T-helper 1 cell treated with Interleukin-12 subunit alpha and Interleukin-12 subunit beta and Interleukin-4 antibody, amounts not matched to agents 30 μg/mL and 1 μg/mL, for 36 hours (primary cell): Measurements from ENCODE around the gene PTBP1.

ENCODE experiments used
- H3K27ac Mint-ChIP-seq: one replicate; pipeline ENCODE4 v1.8.0; 2021; ENCODE audit warnings: mild to moderate bottlenecking, mixed read lengths
- H3K27me3 Mint-ChIP-seq: one replicate; pipeline ENCODE4 v1.8.0; 2021; ENCODE audit warnings: low read depth, mixed read lengths
- H3K36me3 Mint-ChIP-seq: one replicate; pipeline ENCODE4 v1.8.0; 2021; ENCODE audit warnings: low read depth, mixed read lengths
- H3K4me1 Mint-ChIP-seq: one replicate; pipeline ENCODE4 v1.8.0; 2021; ENCODE audit warnings: low read depth, mixed read lengths
- H3K4me3 Mint-ChIP-seq: one replicate; pipeline ENCODE4 v1.8.0; 2021; ENCODE audit warnings: mild to moderate bottlenecking, moderate library complexity, mixed read lengths
- H3K9me3 Mint-ChIP-seq: one replicate; pipeline ENCODE4 v1.8.0; 2021; ENCODE audit warnings: mixed read lengths

The PTBP1 gene

DNA sequence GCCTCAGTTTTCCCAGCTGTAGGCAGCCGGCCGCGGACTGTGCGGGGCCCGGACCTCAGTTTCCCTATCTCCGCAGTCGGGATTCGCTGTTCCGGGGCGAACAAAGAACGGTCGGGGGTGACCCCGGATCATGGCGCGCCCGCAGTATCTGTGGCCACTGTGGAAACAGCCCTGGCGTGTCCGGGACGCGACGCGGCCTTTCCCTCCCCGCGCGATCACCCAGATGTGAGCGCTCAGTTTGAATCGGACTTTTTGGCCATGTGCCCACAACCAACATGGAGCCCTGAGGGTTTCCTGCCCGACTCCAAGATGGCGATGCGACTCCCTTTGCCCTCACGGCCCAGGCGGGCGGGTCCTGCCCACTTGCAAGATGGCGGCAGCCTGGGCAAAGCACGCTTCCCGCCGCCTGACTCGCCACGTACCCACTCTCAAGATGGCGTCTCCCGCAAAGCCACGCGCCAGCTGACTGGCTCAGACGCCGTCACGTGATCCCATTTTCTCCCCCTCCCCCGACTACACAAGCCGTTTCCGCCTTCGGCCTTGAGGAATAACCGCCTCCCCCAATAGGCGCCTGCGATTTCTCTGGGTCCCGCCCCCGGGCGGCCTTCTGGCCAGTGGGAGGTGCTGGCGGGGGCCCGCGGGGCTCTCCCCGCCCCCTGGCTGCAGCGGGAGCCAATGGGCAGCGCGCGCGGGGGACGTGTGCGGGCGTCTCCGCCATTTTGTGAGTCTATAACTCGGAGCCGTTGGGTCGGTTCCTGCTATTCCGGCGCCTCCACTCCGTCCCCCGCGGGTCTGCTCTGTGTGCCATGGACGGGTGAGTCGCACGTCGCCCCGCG is at the start of gene PTBP1:
Gene PTBP1, plus strand, starts transcription at position 761 of the 836 bp plus-strand sequence. Its CDS starts 46 bp downstream, at position 807.
- Mint-ChIP-seq H3K27me3 (peaks cover 3% of the 10 kb centered on the region), H3K4me3 (peak within 1 kb of the TSS; percentile 94), H3K36me3 (peaks cover 20% of the 10 kb centered on the region), H3K9me3 (no peaks in the 10 kb centered on the region), H3K27ac (peak within 1 kb of the TSS; percentile 86), H3K4me1 (peaks cover 30% of the 10 kb centered on the region)

DNA sequence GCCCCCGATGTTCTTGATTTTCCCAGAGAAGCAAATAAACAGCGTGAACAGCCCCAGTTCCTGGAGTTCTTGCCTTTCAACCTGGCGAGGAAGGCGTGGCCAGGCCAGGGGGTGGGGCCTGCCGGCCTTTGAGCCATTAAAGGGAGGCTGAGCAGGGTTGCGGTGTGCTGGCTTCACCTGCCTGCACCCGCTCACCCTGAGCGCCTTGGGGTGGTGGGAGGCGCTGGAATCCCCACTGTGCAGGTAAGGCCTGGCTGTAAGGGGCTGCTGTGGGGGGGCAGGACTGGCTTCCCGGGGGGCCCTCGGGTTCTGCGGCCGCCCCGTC is 49.0 kb upstream of the PTBP1 start:
- Mint-ChIP-seq H3K27me3 (no peaks in the 10 kb centered on the region), H3K4me3 (no peak overlapping the region), H3K9me3 (peaks cover 13% of the 10 kb centered on the region), H3K4me1 (no peaks in the 10 kb centered on the region), H3K36me3 (no peaks in the 10 kb centered on the region), H3K27ac (no peak overlapping the region)

DNA sequence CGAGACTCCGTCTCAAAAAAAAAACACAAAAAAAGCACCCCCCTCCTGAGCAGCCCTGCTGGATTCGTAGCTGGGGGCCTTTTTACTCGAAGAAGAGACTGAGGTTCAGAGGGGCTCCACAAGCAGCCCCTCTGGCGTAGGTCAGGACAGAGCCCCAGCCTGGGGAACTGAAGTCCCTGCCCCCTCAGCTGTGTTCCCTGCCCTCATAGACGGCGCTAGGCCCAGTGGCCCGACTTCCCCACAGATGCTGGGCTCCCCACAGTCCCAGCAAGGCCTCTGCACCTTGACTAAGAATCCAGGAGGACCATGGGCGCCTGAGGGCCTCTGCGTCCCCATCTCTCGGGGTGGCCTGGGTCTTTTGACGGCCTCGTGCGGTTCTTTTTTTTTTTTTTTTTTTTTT is 47.4 kb upstream of the PTBP1 start:
- H3K27ac Mint-ChIP-seq, result no peak overlapping the region
- no peaks in the 10 kb centered on the region for H3K4me1 Mint-ChIP-seq
- H3K27me3 Mint-ChIP-seq, result no peaks in the 10 kb centered on the region
- H3K36me3 Mint-ChIP-seq, result no peaks in the 10 kb centered on the region
- H3K9me3 Mint-ChIP-seq, result no peaks in the 10 kb centered on the region
- H3K4me3 Mint-ChIP-seq, result no peak overlapping the region

DNA sequence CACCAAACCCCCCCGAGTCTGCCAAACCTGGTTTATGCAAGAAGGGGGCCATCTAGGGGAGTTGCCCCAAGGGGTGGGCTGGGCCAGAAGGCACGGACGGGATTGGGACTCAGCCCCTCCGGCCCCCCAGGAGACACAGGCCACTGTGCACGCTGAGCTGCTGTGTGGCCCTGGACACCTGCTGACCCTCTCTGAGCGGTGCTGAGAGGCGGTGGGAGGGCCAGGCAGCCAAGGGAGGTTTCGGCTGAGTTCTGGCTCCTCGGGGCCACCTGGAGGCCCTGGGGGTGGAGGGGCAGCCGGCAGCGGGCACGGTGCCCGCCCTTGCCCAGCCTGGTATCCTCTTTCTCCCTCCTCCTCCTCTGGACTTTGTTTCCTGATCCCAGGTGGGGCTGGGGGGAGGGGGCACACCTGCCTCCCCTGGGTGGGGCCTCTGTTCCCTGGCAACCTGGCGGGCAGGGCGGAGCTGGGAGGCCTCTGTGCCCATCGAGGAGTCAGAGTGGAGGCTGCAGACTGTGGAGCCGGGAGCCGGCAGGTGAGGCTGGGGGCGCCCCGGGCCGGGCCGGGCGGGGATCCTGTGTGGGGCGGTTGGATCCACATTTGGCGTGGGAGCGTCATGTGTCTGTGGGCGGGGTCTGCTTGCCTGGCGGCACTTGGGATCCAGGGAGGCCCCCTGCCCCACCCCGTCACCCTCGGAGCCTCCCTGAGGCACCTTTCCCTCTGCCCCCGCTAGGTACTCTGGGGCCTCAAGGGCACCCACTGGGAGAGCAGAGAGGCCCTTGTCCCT is 46.4 kb upstream of the PTBP1 start, which contains the start of gene MISP:
Gene MISP, plus strand, starts transcription at position 473 of the 784 bp plus-strand sequence. CDS start 5,835 bp downstream, outside the sequence.
- H3K27me3 Mint-ChIP-seq, result no peaks in the 10 kb centered on the region
- H3K4me3 Mint-ChIP-seq, result no peak within 1 kb of the TSS
- H3K27ac Mint-ChIP-seq, result no peak within 1 kb of the TSS
- no peaks in the 10 kb centered on the region for H3K9me3 Mint-ChIP-seq
- no peaks in the 10 kb centered on the region for H3K4me1 Mint-ChIP-seq
- no peaks in the 10 kb centered on the region for H3K36me3 Mint-ChIP-seq

DNA sequence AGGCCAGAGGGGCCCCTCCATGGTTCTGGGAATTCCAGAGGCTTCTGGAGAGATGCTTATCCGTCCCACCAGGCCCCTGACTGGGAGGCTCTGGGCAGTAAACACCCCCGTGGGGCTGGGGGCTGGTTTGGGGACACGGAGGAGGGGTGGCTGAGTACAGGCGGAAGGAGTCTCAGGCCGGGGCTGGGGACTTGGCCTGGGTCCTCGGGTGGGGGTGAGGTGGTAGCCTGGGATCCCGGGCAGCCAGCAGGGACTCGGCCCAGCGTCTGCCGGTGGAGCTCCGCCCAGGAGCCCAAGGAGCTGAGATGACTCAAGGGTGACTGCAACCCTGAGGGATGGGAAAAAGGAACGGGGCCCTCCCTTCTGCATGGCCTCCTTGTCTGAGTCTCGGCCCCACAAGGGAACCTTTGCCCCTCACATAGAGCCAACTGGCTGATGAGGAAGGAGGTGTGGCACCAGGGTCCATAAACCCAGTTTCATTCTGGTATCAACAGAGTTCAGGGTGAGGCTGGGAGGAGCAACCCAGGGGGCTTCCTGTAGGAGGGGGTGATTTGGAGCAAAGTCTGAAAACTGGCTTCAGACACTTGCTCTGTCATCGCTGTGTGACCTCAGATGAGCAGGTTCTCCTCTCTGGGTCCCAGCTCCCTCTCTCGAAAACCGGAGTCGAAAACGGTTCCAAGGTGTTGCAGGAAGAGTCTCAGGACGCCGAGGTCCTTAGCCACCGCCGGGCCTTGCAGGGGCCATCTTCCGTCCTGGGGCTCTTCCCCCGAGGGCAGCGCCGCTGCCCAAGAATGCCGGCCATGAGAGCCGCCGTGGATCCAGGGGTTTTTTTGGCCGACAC is 45.5 kb upstream of the PTBP1 start:
- no peaks in the 10 kb centered on the region for H3K9me3 Mint-ChIP-seq
- no peak overlapping the region for H3K4me3 Mint-ChIP-seq
- no peak overlapping the region for H3K27ac Mint-ChIP-seq
- no peaks in the 10 kb centered on the region for H3K4me1 Mint-ChIP-seq
- no peaks in the 10 kb centered on the region for H3K27me3 Mint-ChIP-seq
- no peaks in the 10 kb centered on the region for H3K36me3 Mint-ChIP-seq

DNA sequence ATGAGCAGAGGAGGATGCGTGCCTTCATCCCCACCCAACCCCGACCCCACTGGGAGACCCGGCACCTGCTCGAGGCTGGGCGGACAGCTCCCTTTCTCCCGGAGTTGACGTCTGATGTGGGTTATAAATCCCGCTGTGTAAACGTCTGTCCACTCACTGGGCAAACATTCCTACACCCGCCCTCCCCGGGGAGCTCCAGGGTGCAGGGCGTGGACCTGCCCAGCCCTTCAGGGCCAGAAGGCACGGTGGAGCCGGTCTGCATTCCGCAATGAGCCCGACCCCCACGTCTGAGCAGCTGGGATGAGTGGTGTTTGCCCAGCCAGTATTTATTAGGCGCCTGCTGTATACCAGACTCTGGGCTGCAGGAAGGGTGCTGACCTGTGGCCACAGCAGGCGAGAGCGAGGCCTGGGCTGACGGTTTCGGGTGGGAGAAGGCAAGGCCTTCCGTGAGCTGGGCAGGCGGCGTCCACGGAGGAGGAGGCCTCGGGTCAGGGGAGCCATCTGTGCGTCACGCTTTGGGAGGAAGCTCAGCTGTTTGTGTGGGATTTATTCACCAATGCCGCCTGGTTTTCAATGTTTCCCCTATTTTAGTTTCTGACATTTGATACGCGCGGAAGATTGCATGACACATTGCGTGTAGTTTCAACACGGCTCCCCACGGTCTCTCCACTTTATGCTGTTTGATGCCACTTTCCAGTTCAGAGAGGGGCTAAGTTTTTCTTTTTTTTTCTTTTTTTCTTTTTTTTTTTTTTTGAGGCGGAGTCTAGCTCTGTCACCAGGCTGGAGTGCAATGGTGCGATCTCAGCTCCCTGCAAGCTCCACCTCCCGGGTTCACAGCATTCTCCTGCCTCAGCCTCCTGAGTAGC is 44.4 kb upstream of the PTBP1 start:
- Mint-ChIP-seq H3K36me3 (no peaks in the 10 kb centered on the region), H3K27ac (no peak overlapping the region), H3K4me1 (no peaks in the 10 kb centered on the region), H3K9me3 (no peaks in the 10 kb centered on the region), H3K4me3 (no peak overlapping the region), H3K27me3 (no peaks in the 10 kb centered on the region)

DNA sequence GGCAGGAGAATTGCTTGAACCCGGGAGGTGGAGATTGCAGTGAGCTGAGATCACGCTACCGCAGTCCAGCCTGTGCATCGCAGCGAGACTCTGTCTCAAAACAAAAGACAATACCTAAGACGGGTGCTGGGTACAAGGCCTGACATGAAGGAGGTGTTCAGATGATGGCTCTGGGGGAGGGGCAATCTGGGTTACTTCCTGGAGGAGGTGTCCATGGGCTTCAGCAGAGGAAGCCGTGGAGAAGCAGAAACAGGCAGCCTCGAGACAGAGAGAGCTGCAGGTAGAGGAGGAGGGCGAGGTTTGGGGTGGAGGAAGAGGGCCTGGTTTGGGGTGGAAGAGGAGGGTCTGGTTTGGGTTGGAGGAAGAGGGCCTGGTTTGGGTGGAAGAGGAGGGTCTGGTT is 42.7 kb upstream of the PTBP1 start:
- Mint-ChIP-seq H3K9me3 (peaks cover under 1% of the 10 kb centered on the region), H3K4me1 (no peaks in the 10 kb centered on the region), H3K27me3 (no peaks in the 10 kb centered on the region), H3K27ac (no peak overlapping the region), H3K36me3 (no peaks in the 10 kb centered on the region), H3K4me3 (no peak overlapping the region)

DNA sequence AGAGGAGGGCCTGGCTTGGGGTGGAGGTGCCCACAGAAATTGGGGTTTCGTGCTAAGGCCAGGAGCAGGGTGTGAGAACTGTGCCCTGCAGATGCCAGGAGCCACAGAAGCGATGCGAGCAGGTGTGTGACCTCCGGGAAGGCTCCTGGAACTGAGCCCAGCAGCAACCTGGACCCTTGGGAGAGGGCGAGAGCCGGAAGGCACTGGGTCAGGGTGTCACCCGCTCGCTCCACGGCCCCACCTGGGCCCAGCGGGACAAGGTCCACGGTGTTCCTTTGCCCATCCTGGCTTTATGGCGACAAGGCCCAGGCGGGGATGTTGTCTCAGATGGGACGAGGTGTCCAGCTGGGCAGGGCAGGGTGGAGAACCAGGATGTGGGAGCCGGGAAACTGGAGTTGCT is 42.2 kb upstream of the PTBP1 start:
- Mint-ChIP-seq H3K36me3 (no peaks in the 10 kb centered on the region), H3K27me3 (no peaks in the 10 kb centered on the region), H3K4me1 (no peaks in the 10 kb centered on the region), H3K9me3 (peaks cover 4% of the 10 kb centered on the region), H3K27ac (no peak overlapping the region), H3K4me3 (no peak overlapping the region)

DNA sequence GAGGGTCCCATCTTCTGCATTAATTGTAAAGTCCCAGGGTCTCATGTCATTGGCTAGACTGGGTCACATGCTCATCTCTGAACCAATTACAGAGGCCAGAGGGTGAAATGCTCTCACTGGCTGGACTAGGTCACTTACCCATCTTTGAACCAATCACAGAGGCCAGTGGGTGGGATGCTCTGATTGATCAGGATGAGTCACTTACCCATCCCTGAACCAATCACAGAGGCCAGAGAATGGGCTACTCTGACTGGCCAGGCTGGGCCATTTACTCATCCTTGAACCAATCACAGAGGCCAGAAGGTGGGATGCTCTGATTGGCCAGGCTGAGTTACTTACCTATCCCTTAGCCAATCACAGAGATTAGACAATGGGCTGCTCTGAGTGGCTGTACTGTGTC is 41.0 kb upstream of the PTBP1 start:
- H3K4me3 Mint-ChIP-seq, result no peak overlapping the region
- no peaks in the 10 kb centered on the region for H3K4me1 Mint-ChIP-seq

DNA sequence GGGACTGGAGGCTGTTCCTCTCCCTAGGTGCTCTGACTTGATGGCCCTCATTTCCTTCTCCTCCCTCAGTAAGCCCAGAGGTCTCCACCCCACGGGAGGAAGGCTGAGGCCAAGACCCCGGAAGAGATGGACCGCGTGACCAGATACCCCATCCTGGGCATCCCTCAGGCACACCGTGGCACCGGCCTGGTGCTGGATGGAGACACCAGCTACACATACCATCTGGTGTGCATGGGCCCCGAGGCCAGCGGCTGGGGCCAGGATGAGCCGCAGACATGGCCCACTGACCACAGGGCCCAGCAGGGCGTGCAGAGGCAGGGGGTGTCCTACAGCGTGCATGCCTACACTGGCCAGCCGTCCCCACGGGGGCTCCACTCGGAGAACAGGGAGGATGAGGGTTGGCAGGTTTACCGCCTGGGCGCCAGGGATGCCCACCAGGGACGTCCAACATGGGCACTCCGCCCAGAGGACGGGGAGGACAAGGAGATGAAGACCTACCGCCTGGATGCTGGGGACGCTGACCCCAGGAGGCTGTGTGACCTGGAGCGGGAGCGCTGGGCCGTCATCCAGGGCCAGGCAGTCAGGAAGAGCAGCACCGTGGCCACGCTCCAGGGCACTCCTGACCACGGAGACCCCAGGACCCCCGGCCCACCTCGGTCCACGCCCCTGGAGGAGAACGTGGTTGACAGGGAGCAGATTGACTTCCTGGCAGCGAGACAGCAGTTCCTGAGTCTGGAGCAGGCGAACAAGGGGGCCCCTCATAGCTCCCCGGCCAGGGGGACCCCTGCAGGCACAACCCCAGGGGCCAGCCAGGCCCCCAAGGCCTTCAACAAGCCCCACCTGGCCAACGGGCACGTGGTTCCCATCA is 40.2 kb upstream of the PTBP1 start:
- Mint-ChIP-seq H3K27ac (no peak overlapping the region), H3K27me3 (no peaks in the 10 kb centered on the region), H3K4me1 (no peaks in the 10 kb centered on the region), H3K4me3 (no peak overlapping the region), H3K36me3 (no peaks in the 10 kb centered on the region), H3K9me3 (peaks cover 4% of the 10 kb centered on the region)

More for the DNA sequence above, 41.0 kb upstream of the PTBP1 start:
- Mint-ChIP-seq H3K27me3 (no peaks in the 10 kb centered on the region), H3K9me3 (peaks cover 4% of the 10 kb centered on the region), H3K36me3 (no peaks in the 10 kb centered on the region), H3K27ac (no peak overlapping the region)

DNA sequence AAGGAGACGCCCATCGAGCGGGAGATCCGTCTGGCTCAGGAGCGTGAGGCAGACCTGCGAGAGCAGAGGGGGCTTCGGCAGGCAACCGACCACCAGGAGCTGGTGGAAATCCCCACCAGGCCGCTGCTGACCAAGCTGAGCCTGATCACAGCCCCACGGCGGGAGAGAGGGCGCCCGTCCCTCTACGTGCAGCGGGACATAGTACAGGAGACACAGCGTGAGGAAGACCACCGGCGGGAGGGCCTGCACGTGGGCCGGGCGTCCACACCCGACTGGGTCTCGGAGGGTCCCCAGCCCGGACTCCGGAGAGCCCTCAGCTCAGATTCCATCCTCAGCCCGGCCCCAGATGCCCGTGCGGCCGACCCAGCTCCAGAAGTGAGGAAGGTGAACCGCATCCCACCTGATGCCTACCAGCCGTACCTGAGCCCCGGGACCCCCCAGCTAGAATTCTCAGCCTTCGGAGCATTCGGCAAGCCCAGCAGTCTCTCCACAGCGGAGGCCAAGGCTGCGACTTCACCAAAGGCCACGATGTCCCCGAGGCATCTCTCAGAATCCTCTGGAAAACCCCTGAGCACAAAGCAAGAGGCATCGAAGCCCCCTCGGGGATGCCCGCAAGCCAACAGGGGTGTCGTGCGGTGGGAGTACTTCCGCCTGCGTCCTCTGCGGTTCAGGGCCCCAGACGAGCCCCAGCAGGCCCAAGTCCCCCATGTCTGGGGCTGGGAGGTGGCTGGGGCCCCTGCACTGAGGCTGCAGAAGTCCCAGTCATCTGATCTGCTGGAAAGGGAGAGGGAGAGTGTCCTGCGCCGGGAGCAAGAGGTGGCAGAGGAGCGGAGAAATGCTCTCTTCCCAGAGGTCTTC is 39.2 kb upstream of the PTBP1 start:
- Mint-ChIP-seq H3K36me3 (no peaks in the 10 kb centered on the region), H3K9me3 (peaks cover 4% of the 10 kb centered on the region), H3K27ac (no peak overlapping the region), H3K4me3 (no peak overlapping the region), H3K4me1 (no peaks in the 10 kb centered on the region), H3K27me3 (no peaks in the 10 kb centered on the region)

DNA sequence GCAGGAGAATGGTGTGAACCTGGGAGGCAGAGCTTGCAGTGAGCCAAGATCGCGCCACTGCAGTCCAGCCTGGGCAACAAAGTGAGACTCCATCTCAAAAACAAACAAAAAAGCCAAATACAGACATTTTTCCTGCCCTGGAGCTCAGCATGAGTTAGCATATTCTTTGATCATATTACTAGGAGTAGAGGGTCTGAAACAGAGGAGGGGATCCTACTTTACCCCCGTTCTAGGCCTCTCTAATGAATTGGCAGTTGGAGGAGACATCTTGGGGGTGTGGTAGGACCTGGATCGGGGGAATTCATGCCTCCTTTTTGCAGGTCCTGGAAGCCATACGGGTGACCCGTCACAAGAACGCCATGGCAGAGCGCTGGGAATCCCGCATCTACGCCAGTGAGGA is 34.1 kb upstream of the PTBP1 start:
- no peaks in the 10 kb centered on the region for H3K36me3 Mint-ChIP-seq
- peaks cover 4% of the 10 kb centered on the region for H3K9me3 Mint-ChIP-seq
- H3K27me3 Mint-ChIP-seq, result no peaks in the 10 kb centered on the region
- H3K4me1 Mint-ChIP-seq, result no peaks in the 10 kb centered on the region
- no peak overlapping the region for H3K4me3 Mint-ChIP-seq
- H3K27ac Mint-ChIP-seq, result no peak overlapping the region
